ENCODE measurements around the gene OVAAL. TPM values are rescaled to one million over a fixed set of nuclear protein-coding genes. Genes with fewer than 3 reads are reported as not detected.
A peak's percentile ranks its signal among the peaks of the same experiment; 100 is the strongest.

Gene OVAAL
- total and polyA plus RNA-seq, 9 of the 15 experiments (the other 6 are each of a cell fraction or from before 2014, with no cell fraction given), result 0.04 to 0.18 (median 0.08) TPM; not detected in 4

GRCh38 chr1:180585994-180586359 is 27.2 kb downstream of the OVAAL start:
- Histone ChIP-seq H3K27me3 (ENCODE audit: control insufficient read depth in 2 of 2, insufficient read depth in 2 of 2, low read length in 2 of 2) (no peaks in the 10 kb centered on the region), H3K36me3 (ENCODE audit: control insufficient read depth, insufficient read depth, low read length) (no peaks in the 10 kb centered on the region), H2AFZ (ENCODE audit: low read depth, low read length) (peak overlapping the region; percentile 91), H3K4me2 (ENCODE audit: insufficient read depth, low read length) (peak overlapping the region; percentile 81), H3K79me2 (ENCODE audit: control insufficient read depth, insufficient read depth, low read length) (no peaks in the 10 kb centered on the region), H3K9me1 (ENCODE audit: control insufficient read depth, insufficient read depth, low read length) (no peaks in the 10 kb centered on the region), H3K27ac (ENCODE audit: extremely low read depth, low read depth, low read length) (peak overlapping the region; percentile 93), H3K4me1 (replicated peaks in 1 of 2; ENCODE audit: control insufficient read depth in 2 of 2, insufficient read depth in 2 of 2, low read length in 2 of 2) (peaks cover 21 to 36% of the 10 kb centered on the region in 2 experiments), H3K9ac (ENCODE audit: insufficient read depth in 1 of 2, low read depth in 2 of 2, low read length in 2 of 2) (peak overlapping the region; percentile 39 to 81; a peak in 3 of 4 replicates), H3K9me3 (replicated peaks; ENCODE audit: control insufficient read depth, insufficient read depth, low read depth, low read length) (peaks cover 7% of the 10 kb centered on the region), H4K20me1 (replicated peaks; ENCODE audit: control insufficient read depth, insufficient read depth, low read length) (no peaks in the 10 kb centered on the region), H3K4me3 (peak overlapping the region; percentile 6; the same call in 1 of the 2 replicates)
- FAIRE-seq, result peak; percentile 72
- BruUV-seq (replicated peaks), result no TSS peak
- 8% methylated on average over 4 of the region's 4 CpGs for WGBS (ENCODE audit: insufficient coverage, low coverage, missing lambda C conversion rate)
- DNase-seq (ENCODE audit: extremely low read depth in 1 of 4, low spot score in 3 of 4), result peak; percentile 70 to 84 (median 76)
- POLR2A ChIA-PET, result interaction anchor here (0.7 to 2.0 kb wide), 15 partner anchors 9 to 517 kb away, joined by 3 to 19 read pairs (median 3); no protein-coding TSS in a partner anchor
- in situ Hi-C loops (cut with MboI), result no loop called here
- intact Hi-C loops (cut with micrococcal nuclease), result loop anchor here (1.0 kb wide), 2 partner anchors 25 to 46 kb away; partner anchors contain the start of gene XPR1
- ATAC-seq, result peak; percentile 77
- CTCF ChIA-PET (ENCODE audit: low intra/inter-chr PET ratio), result no interaction called here
- TF ChIP-seq ETV5 (CRISPR knock-in tag; IDR thresholded peaks at IDR 0.05; ENCODE audit: low read depth) (no peak), SRF (CRISPR knock-in tag; IDR thresholded peaks at IDR 0.05) (0 out of 4 replicates have a peak, but pooled peaks of 1 of the 2 experiments have one; percentile 58), SLC30A9 (CRISPR knock-in tag; IDR thresholded peaks at IDR 0.05) (no peak), EP400 (IDR thresholded peaks at IDR 0.05) (no peak), STAT6 (CRISPR knock-in tag; IDR thresholded peaks at IDR 0.05) (no peak), ID3 (CRISPR knock-in tag; IDR thresholded peaks at IDR 0.05) (no peak), ID3 (tag; IDR thresholded peaks at IDR 0.05) (no peak), ZFP36 (IDR thresholded peaks at IDR 0.05; ENCODE audit: low read depth, low read length, partially characterized antibody) (no peak), RBBP5 (IDR thresholded peaks at IDR 0.05; ENCODE audit: borderline replicate concordance, insufficient read depth, low read length, poor library complexity, severe bottlenecking) (no peak), CBX1 (IDR thresholded peaks at IDR 0.05; ENCODE audit: low read depth) (no peak), ATF1 (CRISPR knock-in tag; IDR thresholded peaks at IDR 0.05) (no peak), ATF1 (tag; IDR thresholded peaks at IDR 0.05) (no peak), ZNF395 (CRISPR knock-in tag; IDR thresholded peaks at IDR 0.05) (peak; percentile 40; the same call in 1 of the 2 replicates), ZBTB7A (IDR thresholded peaks at IDR 0.05; ENCODE audit: borderline replicate concordance, control insufficient read depth, low read depth, low read length) (no peak), CREB3 (tag; conservative IDR thresholded peaks at IDR 0.05; ENCODE audit: low read depth) (0 out of 2 replicates have a peak, but pooled peaks have one; percentile 42), CBFA2T3 (IDR thresholded peaks at IDR 0.05) (peak; percentile 66), TOE1 (IDR thresholded peaks at IDR 0.05; ENCODE audit: borderline replicate concordance) (0 out of 2 replicates have a peak, but pooled peaks have one; percentile 4), TOE1 (CRISPR knock-in tag; IDR thresholded peaks at IDR 0.05; ENCODE audit: borderline replicate concordance, low read depth) (no peak)
